HL-60 (cell line): Measurements from ENCODE around the gene CD48.

ENCODE experiments used
- DNase-seq, 2 experiments: peaks; one replicate each; pipeline ENCODE4 v3.0.0-alpha.2; 2010 to 2020; ENCODE audit warnings: low read depth in 1 of 2, low spot score in 1 of 2
- H3K27ac ChIP-seq: fragments of 250-450 bp; sonication (Bioruptor Pico); replicated peaks from 2 replicates; pipeline ENCODE4 v1.5.1; 2020; ENCODE audit warnings: mild to moderate bottlenecking, moderate library complexity
- H3K27me3 ChIP-seq: fragments of 250-450 bp; sonication (Bioruptor Pico); 2 replicates; pipeline ENCODE4 v1.5.1; 2021; ENCODE audit warnings: mild to moderate bottlenecking, moderate library complexity; ENCODE audit not compliant: insufficient read depth, poor library complexity, severe bottlenecking
- H3K4me3 ChIP-seq: replicated peaks from 2 replicates; pipeline ENCODE4 v1.5.1; 2011; ENCODE audit warnings: mild to moderate bottlenecking, control low read depth, low read length; ENCODE audit not compliant: insufficient read depth
- GABPA ChIP-seq: IDR thresholded peaks from 2 replicates; pipeline ENCODE4 v1.6.1; 2012; ENCODE audit warnings: low read depth
- POLR2AphosphoS5 ChIP-seq: IDR thresholded peaks from 2 replicates; pipeline ENCODE4 v1.6.1; 2012; ENCODE audit warnings: low read depth
- SPI1 ChIP-seq: IDR thresholded peaks from 2 replicates; pipeline ENCODE4 v1.6.1; 2012; ENCODE audit warnings: low read depth, mild to moderate bottlenecking, borderline replicate concordance
- TF ChIP-seq, protein P1 (sequence below): IDR thresholded peaks from one replicate; pipeline ENCODE4 v1.5.1; 2011; ENCODE audit warnings: low read length, control low read depth, inconsistent platforms; ENCODE audit not compliant: insufficient read depth
- TF ChIP-seq, protein P2 (sequence below): IDR thresholded peaks from 2 replicates; pipeline ENCODE4 v1.6.1; 2012; ENCODE audit warnings: low read depth; ENCODE audit not compliant: insufficient replicate concordance

The CD48 gene

DNA sequence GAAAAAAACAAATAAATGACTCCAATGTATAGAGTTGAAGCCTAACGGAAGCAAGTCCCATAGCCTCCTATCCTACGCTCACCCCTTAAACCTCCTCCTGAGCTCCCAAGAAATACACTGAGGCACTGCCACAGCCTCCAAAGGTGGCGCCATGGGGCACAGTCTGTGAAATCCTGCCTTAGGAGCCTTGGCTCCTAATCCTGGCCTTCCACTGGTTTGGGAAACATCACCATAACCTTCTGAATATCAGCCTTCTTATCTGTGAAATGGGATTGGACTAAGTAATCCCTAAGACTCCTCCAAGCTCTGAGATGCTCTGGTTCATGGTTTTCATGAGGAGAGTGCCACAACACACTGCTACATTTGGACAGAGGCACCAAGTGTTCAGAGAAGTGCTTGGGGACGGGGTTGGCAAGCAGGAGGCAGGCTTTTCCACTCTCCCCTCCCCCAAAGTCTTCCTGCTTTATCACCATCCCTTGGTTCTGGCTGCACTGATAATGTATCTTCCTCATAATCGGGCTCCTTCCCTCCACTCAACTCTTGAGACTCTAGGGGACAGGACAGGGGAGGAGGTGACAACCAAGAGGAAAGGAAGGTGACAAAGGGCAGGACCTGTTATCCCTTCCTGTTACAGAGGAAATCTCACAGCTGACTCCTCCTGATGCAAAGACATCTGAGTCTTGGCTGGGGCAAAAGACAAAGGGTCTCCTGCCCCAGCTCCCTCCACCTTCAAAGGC, 30.2 kb upstream of the CD48 start:
- Histone ChIP-seq H3K27me3 (no peaks in the 10 kb centered on the region), H3K4me3 (no peak overlapping the region), H3K27ac (no peak overlapping the region)
- TF ChIP-seq, protein P1, sequence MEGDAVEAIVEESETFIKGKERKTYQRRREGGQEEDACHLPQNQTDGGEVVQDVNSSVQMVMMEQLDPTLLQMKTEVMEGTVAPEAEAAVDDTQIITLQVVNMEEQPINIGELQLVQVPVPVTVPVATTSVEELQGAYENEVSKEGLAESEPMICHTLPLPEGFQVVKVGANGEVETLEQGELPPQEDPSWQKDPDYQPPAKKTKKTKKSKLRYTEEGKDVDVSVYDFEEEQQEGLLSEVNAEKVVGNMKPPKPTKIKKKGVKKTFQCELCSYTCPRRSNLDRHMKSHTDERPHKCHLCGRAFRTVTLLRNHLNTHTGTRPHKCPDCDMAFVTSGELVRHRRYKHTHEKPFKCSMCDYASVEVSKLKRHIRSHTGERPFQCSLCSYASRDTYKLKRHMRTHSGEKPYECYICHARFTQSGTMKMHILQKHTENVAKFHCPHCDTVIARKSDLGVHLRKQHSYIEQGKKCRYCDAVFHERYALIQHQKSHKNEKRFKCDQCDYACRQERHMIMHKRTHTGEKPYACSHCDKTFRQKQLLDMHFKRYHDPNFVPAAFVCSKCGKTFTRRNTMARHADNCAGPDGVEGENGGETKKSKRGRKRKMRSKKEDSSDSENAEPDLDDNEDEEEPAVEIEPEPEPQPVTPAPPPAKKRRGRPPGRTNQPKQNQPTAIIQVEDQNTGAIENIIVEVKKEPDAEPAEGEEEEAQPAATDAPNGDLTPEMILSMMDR = no peak
- TF ChIP-seq, protein P2, sequence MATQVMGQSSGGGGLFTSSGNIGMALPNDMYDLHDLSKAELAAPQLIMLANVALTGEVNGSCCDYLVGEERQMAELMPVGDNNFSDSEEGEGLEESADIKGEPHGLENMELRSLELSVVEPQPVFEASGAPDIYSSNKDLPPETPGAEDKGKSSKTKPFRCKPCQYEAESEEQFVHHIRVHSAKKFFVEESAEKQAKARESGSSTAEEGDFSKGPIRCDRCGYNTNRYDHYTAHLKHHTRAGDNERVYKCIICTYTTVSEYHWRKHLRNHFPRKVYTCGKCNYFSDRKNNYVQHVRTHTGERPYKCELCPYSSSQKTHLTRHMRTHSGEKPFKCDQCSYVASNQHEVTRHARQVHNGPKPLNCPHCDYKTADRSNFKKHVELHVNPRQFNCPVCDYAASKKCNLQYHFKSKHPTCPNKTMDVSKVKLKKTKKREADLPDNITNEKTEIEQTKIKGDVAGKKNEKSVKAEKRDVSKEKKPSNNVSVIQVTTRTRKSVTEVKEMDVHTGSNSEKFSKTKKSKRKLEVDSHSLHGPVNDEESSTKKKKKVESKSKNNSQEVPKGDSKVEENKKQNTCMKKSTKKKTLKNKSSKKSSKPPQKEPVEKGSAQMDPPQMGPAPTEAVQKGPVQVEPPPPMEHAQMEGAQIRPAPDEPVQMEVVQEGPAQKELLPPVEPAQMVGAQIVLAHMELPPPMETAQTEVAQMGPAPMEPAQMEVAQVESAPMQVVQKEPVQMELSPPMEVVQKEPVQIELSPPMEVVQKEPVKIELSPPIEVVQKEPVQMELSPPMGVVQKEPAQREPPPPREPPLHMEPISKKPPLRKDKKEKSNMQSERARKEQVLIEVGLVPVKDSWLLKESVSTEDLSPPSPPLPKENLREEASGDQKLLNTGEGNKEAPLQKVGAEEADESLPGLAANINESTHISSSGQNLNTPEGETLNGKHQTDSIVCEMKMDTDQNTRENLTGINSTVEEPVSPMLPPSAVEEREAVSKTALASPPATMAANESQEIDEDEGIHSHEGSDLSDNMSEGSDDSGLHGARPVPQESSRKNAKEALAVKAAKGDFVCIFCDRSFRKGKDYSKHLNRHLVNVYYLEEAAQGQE = no peak
- no peak for TF ChIP-seq POLR2AphosphoS5
- TF ChIP-seq SPI1 = no peak
- TF ChIP-seq GABPA = no peak
- no peak for DNase-seq

DNA sequence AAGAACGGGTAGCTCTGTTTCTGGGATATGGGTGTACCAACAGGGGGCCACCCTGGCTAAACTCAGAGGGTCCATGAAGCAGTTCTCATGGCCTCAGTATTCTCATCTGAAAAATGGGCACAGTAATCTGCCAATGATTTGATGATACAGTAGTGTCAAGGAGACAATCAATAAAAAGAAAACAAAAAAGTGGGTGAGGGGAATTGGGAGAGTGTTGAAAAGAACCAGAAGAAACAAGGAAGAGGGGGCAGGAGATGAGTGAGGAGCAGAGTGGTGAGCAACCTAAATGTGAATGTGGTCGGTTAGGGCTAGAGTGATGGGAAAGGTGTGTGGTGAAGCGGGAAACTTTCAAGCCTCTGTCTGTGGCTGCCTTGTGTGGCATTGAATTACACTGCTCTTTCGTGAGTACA, 29.5 kb upstream of the CD48 start:
- H3K27ac ChIP-seq = no peak overlapping the region
- no peak for DNase-seq
- no peak for TF ChIP-seq SPI1
- no peak for TF ChIP-seq POLR2AphosphoS5
- TF ChIP-seq GABPA = no peak
- TF ChIP-seq, protein P2 = no peak
- TF ChIP-seq, protein P1 = no peak
- H3K27me3 ChIP-seq = no peaks in the 10 kb centered on the region
- no peak overlapping the region for H3K4me3 ChIP-seq

DNA sequence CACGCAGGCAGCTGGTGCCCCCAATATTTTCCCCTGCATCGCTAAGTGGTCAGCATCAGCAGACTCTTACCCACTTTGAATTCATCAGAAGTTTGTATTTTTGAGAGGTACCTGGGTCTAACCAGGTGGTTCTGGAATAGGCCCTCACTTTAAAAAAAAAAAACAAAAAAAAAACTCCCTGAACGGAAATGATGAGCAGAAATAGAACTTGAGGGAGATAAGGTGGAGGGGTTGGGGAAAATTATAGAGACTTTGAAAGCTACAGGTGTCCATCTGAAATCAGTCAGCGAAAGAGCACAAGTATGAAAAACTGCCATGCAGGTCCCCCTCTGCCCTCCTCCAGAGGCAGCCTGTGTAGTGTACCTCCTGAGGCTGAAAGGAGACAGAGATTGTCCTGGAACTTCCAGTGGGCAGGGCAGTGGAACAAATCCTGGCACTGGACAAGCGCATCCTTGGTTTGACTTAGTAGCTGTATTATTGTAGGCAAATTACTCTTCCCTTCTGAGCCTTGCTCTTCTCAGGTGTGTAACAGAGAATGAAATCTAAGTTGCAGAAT, 28.6 kb upstream of the CD48 start:
- DNase-seq = no peak
- Histone ChIP-seq H3K27ac (no peak overlapping the region), H3K4me3 (no peak overlapping the region), H3K27me3 (no peaks in the 10 kb centered on the region)
- no peak for TF ChIP-seq GABPA
- TF ChIP-seq POLR2AphosphoS5 = no peak
- TF ChIP-seq, protein P2 = no peak
- no peak for TF ChIP-seq SPI1
- TF ChIP-seq, protein P1 = no peak
